H1 (cell line): Measurements from ENCODE around the gene HOXD11. TPM values are rescaled to one million over a fixed set of nuclear protein-coding genes. Genes with fewer than 3 reads are reported as not detected.

Source experiments
- CTCF ChIA-PET: fragments of 300-600 bp; sonication (Branson Sonifier 250); formaldehyde crosslinking; loops from one replicate; lab custom pipeline; 2021; ENCODE audit not compliant: partially characterized antibody; lab: Charles Lee
- POLR2A ChIA-PET: fragments of 300-600 bp; sonication (Branson Sonifier 250); formaldehyde crosslinking; loops from one replicate; lab custom pipeline; 2021; ENCODE audit warnings: inconsistent platforms; ENCODE audit not compliant: partially characterized antibody; lab: Charles Lee
- DNase-seq, 2 experiments: peaks; one replicate each; pipeline versions ENCODE4 v3.0.0 to v3.0.0-alpha.2; 2010 to 2022; ENCODE audit warnings: low spot score in 2 of 2, low read depth in 1 of 2, mixed read lengths in 1 of 2
- FAIRE-seq: peaks from 2 replicates; lab custom pipeline; 2011; peaks lifted over from hg19 to GRCh38; lab: Jason Lieb, UNC
- H2AFZ ChIP-seq: 2 replicates; pipeline ENCODE4 v1.8.1; 2012; ENCODE audit warnings: low read length, inconsistent platforms
- H2AK5ac ChIP-seq: 2 replicates; pipeline ENCODE4 v1.6.1; 2013; ENCODE audit warnings: low read depth, low read length
- H2BK120ac ChIP-seq: replicated peaks from 2 replicates; pipeline ENCODE3; 2013; ENCODE audit warnings: low read depth, low read length, inconsistent platforms
- H2BK12ac ChIP-seq: 2 replicates; pipeline ENCODE4 v1.6.1; 2013; ENCODE audit warnings: low read depth, low read length
- H2BK15ac ChIP-seq: 2 replicates; pipeline ENCODE4 v1.6.1; 2013; ENCODE audit warnings: low read length
- H2BK20ac ChIP-seq: 2 replicates; pipeline ENCODE4 v1.6.1; 2013; ENCODE audit warnings: low read length
- H2BK5ac ChIP-seq: 2 replicates; pipeline ENCODE4 v1.6.1; 2013; ENCODE audit warnings: low read depth, low read length
- H3K14ac ChIP-seq: 2 replicates; pipeline ENCODE4 v1.6.1; 2013; ENCODE audit warnings: inconsistent platforms; ENCODE audit not compliant: insufficient read length
- H3K18ac ChIP-seq: 2 replicates; pipeline ENCODE4 v1.6.1; 2013; ENCODE audit warnings: low read length; ENCODE audit errors: extremely low read depth
- H3K23ac ChIP-seq: 2 replicates; pipeline ENCODE4 v1.6.1; 2013; ENCODE audit warnings: inconsistent platforms; ENCODE audit not compliant: insufficient read length
- H3K23me2 ChIP-seq: 2 replicates; pipeline ENCODE4 v1.6.1; 2013; ENCODE audit warnings: low read depth, low read length
- H3K27ac ChIP-seq: 2 replicates; pipeline ENCODE4 v1.6.1; 2011; ENCODE audit warnings: low read depth, low read length, inconsistent platforms
- H3K27me3 ChIP-seq, 4 experiments: replicated peaks in 1 of 4; 1 replicate in 1 of 4; 2 replicates in 3 of 4; pipeline versions ENCODE4 v1.6.1 to v1.8.1; 2011 to 2013; ENCODE audit warnings: low read length in 3 of 4, mild to moderate bottlenecking in 3 of 4, inconsistent platforms in 2 of 4, mixed read lengths in 2 of 4, moderate library complexity in 1 of 4; ENCODE audit not compliant: control insufficient read depth in 3 of 4, insufficient read depth in 3 of 4; ENCODE audit errors: extremely low read depth in 1 of 4
- H3K36me3 ChIP-seq, 4 experiments: 2 replicates each; pipeline versions ENCODE4 v1.6.1 to v1.8.1; 2011 to 2013; ENCODE audit warnings: mild to moderate bottlenecking in 4 of 4, low read length in 3 of 4, moderate library complexity in 2 of 4, control low read depth in 1 of 4, inconsistent platforms in 1 of 4; ENCODE audit not compliant: insufficient read depth in 4 of 4, control insufficient read depth in 2 of 4
- H3K4ac ChIP-seq: replicated peaks from 2 replicates; pipeline ENCODE3; 2013; ENCODE audit warnings: low read length, low read depth, mixed read lengths, inconsistent platforms; ENCODE audit not compliant: insufficient read length
- H3K4me1 ChIP-seq, 4 experiments: replicated peaks in 1 of 4; 1 replicate in 1 of 4; 2 replicates in 3 of 4; pipeline versions ENCODE4 v1.6.1 to v1.8.1; 2011 to 2013; ENCODE audit warnings: low read length in 3 of 4, inconsistent platforms in 2 of 4, mixed read lengths in 1 of 4; ENCODE audit not compliant: insufficient read depth in 4 of 4, control insufficient read depth in 3 of 4
- H3K4me2 ChIP-seq, 2 experiments: 2 replicates each; pipeline versions ENCODE4 v1.6.1 to v1.8.1; 2011 to 2013; ENCODE audit warnings: low read depth in 2 of 2, low read length in 2 of 2, control low read depth in 1 of 2, inconsistent platforms in 1 of 2, mild to moderate bottlenecking in 1 of 2; ENCODE audit not compliant: insufficient read depth in 1 of 2
- H3K4me3 ChIP-seq, 4 experiments: fragments of 200-600, 300-600 bp in 1 of 4; sonication (generic), shearing (Covaris generic), sonication (Bioruptor Twin) in 1 of 4; 2 replicates each; pipeline versions ENCODE4 v1.5.1 to v1.8.1; 2011 to 2016; ENCODE audit warnings: low read length in 4 of 4, low read depth in 3 of 4, control low read depth in 2 of 4, inconsistent platforms in 2 of 4, mild to moderate bottlenecking in 2 of 4, mixed read lengths in 1 of 4, moderate library complexity in 1 of 4; ENCODE audit not compliant: insufficient read depth in 2 of 4; ENCODE audit errors: extremely low read depth in 1 of 4
- H3K56ac ChIP-seq: replicated peaks from 2 replicates; pipeline ENCODE3; 2013; ENCODE audit warnings: low read depth, mild to moderate bottlenecking, mixed read lengths, low read length, inconsistent platforms; ENCODE audit not compliant: insufficient read length
- H3K79me1 ChIP-seq: 2 replicates; pipeline ENCODE4 v1.6.1; 2013; ENCODE audit warnings: low read depth, low read length, control low read depth
- H3K79me2 ChIP-seq, 2 experiments: 2 replicates each; pipeline versions ENCODE4 v1.6.1 to v1.8.1; 2012 to 2013; ENCODE audit warnings: low read length in 2 of 2, mild to moderate bottlenecking in 2 of 2, inconsistent platforms in 1 of 2; ENCODE audit not compliant: insufficient read depth in 2 of 2, control insufficient read depth in 1 of 2
- H3K9ac ChIP-seq, 4 experiments: replicated peaks in 1 of 4; 1 replicate in 1 of 4; 2 replicates in 3 of 4; pipeline versions ENCODE4 v1.6.1 to v1.8.1; 2011 to 2013; ENCODE audit warnings: low read depth in 3 of 4, low read length in 3 of 4, control low read depth in 2 of 4, mild to moderate bottlenecking in 2 of 4, moderate library complexity in 2 of 4, inconsistent platforms in 1 of 4; ENCODE audit errors: extremely low read depth in 1 of 4
- H3K9me3 ChIP-seq, 2 experiments: 2 replicates each; pipeline versions ENCODE4 v1.6.1 to v1.8.1; 2012 to 2013; ENCODE audit warnings: mild to moderate bottlenecking in 2 of 2, moderate library complexity in 2 of 2, control low read depth in 1 of 2, inconsistent platforms in 1 of 2, low read depth in 1 of 2, low read length in 1 of 2, mixed read lengths in 1 of 2; ENCODE audit not compliant: insufficient read depth in 2 of 2
- H4K20me1 ChIP-seq, 2 experiments: replicated peaks in 1 of 2; 2 replicates each; pipeline versions ENCODE3 to v1.8.1; 2011 to 2013; ENCODE audit warnings: inconsistent platforms in 2 of 2, low read length in 2 of 2, mild to moderate bottlenecking in 1 of 2; ENCODE audit not compliant: insufficient read depth in 2 of 2, control insufficient read depth in 1 of 2
- H4K5ac ChIP-seq: 2 replicates; pipeline ENCODE4 v1.6.1; 2013; ENCODE audit warnings: low read length, low read depth, mixed read lengths, inconsistent platforms; ENCODE audit not compliant: insufficient read length
- H4K8ac ChIP-seq: 2 replicates; pipeline ENCODE4 v1.8.0; 2013; ENCODE audit warnings: mild to moderate bottlenecking, moderate library complexity, low read length, inconsistent platforms; ENCODE audit not compliant: insufficient read depth; ENCODE audit errors: extremely low read depth
- H4K91ac ChIP-seq: replicated peaks from 2 replicates; pipeline ENCODE3; 2013; ENCODE audit warnings: low read length, mixed read lengths, inconsistent platforms; ENCODE audit not compliant: insufficient read length
- BCL11A ChIP-seq, 2 experiments: IDR thresholded peaks; one replicate each; pipeline ENCODE4 v1.6.1; 2011; ENCODE audit warnings: low read depth in 2 of 2, low read length in 2 of 2, mild to moderate bottlenecking in 2 of 2
- CBX5 ChIP-seq: fragments of 300-800, 300-1000 bp; sonication (generic); IDR thresholded peaks from 2 replicates; pipeline ENCODE4 v1.7.1; 2016; ENCODE audit warnings: antibody characterized with exemption, low read length, low read depth
- CHD2 ChIP-seq: IDR thresholded peaks from 2 replicates; pipeline ENCODE4 v1.6.1; 2012; ENCODE audit warnings: low read length, improper control_type of control experiment
- FOSL1 ChIP-seq: IDR thresholded peaks from 2 replicates; pipeline ENCODE4 v1.6.1; 2011; ENCODE audit warnings: mild to moderate bottlenecking, low read depth, low read length, moderate library complexity; ENCODE audit not compliant: insufficient read depth
- GABPA ChIP-seq: IDR thresholded peaks from 2 replicates; pipeline ENCODE4 v1.6.1; 2011; ENCODE audit warnings: mild to moderate bottlenecking, low read length, moderate library complexity, borderline replicate concordance; ENCODE audit not compliant: insufficient read depth
- KDM1A ChIP-seq: fragments of 200-600, 300-600 bp; sonication (generic); IDR thresholded peaks from 2 replicates; pipeline ENCODE4 v1.7.1; 2016; ENCODE audit warnings: mild to moderate bottlenecking, low read length, borderline replicate concordance
- RAD21 ChIP-seq, 2 experiments: IDR thresholded peaks in 1 of 2; conservative IDR thresholded peaks in 1 of 2; 2 replicates each; pipeline ENCODE4 v1.6.1; 2011; ENCODE audit warnings: low read depth in 2 of 2, low read length in 2 of 2, improper control_type of control experiment in 1 of 2, inconsistent platforms in 1 of 2, mild to moderate bottlenecking in 1 of 2, moderate library complexity in 1 of 2
- RNF2 ChIP-seq: fragments of 200-900, 300-1000 bp; sonication (generic); IDR thresholded peaks from 2 replicates; pipeline ENCODE4 v1.7.1; 2016; ENCODE audit warnings: borderline replicate concordance, low read depth, mild to moderate bottlenecking, antibody characterized with exemption, low read length; ENCODE audit not compliant: poor library complexity, severe bottlenecking; ENCODE audit errors: missing control alignments
- SUZ12 ChIP-seq: fragments of 200-600 bp; sonication (generic); IDR thresholded peaks from 2 replicates; pipeline ENCODE4 v1.6.1; 2012; ENCODE audit warnings: mild to moderate bottlenecking, inconsistent platforms, low read length, moderate library complexity, mixed read lengths
- TEAD4 ChIP-seq: IDR thresholded peaks from 2 replicates; pipeline ENCODE4 v1.6.1; 2012; ENCODE audit warnings: low read depth, low read length, inconsistent platforms, mixed read lengths
- WGBS, 2 experiments: shearing (Covaris generic) in 1 of 2; methylation state at CpG; one replicate each; pipeline versions ENCODE4 v1.1.6 to v1.1.7; 2013 to 2015; ENCODE audit warnings: low lambda C conversion rate in 2 of 2, mixed read lengths in 2 of 2, inconsistent platforms in 1 of 2, low coverage in 1 of 2, missing lambda C conversion rate in 1 of 2; ENCODE audit not compliant: insufficient replicate concordance in 2 of 2, insufficient coverage in 1 of 2, insufficient read length in 1 of 2; ENCODE audit errors: extremely low coverage in 1 of 2, missing lambda C conversion rate in 1 of 2; 5-methylcytosine and 5-hydroxymethylcytosine counted together
- polyA plus RNA-seq, 7 experiments: library from polyadenylated mRNA; depleted of rRNA in 3 of 7; stranded (reverse) in 5 of 7; unstranded in 2 of 7; fragments of >200 nt in 5 of 7; fragments of 200-250 nt in 2 of 7; gene quantifications; 1 replicate in 5 of 7; 2 replicates in 1 of 7; 4 replicates in 1 of 7; pipeline versions ENCODE4 v1.2.1 to v1.2.3, GENCODE V29; 2011 to 2013; ENCODE audit warnings: missing spikeins in 2 of 7, mixed read lengths in 2 of 7
- total RNA-seq: library from RNA; stranded (reverse); fragmentation: NEBNext Ultra II Directional; extraction: Animal tissue kit (Norgen Biotek cat#: 25700); gene quantifications from 2 replicates; pipeline ENCODE4 v1.2.1, GENCODE V29; 2021

HOXD11 gene
- total and polyA plus RNA-seq, 2 of the 8 experiments (the other 6 are each of a cell fraction or from before 2014, with no cell fraction given) = not detected

DNA sequence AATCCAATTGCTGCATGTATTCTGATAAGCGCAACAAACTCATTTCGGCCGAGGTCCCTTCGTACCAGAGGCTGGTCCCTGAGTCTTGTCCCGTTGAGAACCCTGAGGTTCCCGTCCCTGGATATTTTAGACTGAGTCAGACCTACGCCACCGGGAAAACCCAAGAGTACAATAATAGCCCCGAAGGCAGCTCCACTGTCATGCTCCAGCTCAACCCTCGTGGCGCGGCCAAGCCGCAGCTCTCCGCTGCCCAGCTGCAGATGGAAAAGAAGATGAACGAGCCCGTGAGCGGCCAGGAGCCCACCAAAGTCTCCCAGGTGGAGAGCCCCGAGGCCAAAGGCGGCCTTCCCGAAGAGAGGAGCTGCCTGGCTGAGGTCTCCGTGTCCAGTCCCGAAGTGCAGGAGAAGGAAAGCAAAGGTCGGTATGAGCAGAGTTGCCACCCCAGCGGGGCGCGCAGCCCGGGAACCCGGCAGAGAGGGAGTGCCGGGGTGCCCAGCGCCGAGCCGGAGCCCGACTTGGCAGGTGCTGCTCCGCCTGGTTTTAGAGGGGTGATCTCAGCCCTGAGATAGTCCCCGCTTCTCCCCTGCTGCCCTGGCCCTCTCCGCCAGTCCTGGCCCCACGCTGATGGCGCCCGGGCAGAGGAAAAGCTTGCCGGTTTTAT, 10.2 kb downstream of the HOXD11 start:
- Histone ChIP-seq H2AK5ac (no peak overlapping the region), H4K8ac (no peak overlapping the region), H3K79me2 (no peaks in the 10 kb centered on the region), H3K4me3 (no peak overlapping the region), H2BK12ac (no peak overlapping the region), H3K4me2 (no peak overlapping the region; a peak in 1 of 4 replicates), H3K14ac (no peak overlapping the region), H3K36me3 (peaks cover 0 to 19% (median 0%) of the 10 kb centered on the region in 4 experiments; a peak in 1 of 8 replicates), H3K9ac (no peak overlapping the region), H3K4me1 (peaks cover 0 to 11% (median 2%) of the 10 kb centered on the region in 4 experiments; a peak in 4 of 7 replicates), H3K27me3 (peaks cover 92 to 100% (median 100%) of the 10 kb centered on the region in 4 experiments), H2AFZ (no peak overlapping the region), H3K4ac (no peak overlapping the region), H2BK5ac (no peak overlapping the region), H3K27ac (no peak overlapping the region), H2BK120ac (no peak overlapping the region), H3K9me3 (peaks cover 0 to 16% of the 10 kb centered on the region in 2 experiments; a peak in 2 of 4 replicates), H2BK15ac (no peak overlapping the region), H3K23me2 (no peaks in the 10 kb centered on the region; the same call in 1 of the 2 replicates), H3K79me1 (no peaks in the 10 kb centered on the region), H2BK20ac (no peak overlapping the region), H4K91ac (no peak overlapping the region), H4K20me1 (peaks cover 21 to 35% of the 10 kb centered on the region in 2 experiments), H3K23ac (no peak overlapping the region), H3K18ac (no peak overlapping the region), H4K5ac (no peak overlapping the region), H3K56ac (no peak overlapping the region)
- 68% methylated on average over 40 of the region's 40 CpGs; no CpG with 5 or more reads in 1 of the 2 experiments for WGBS, 2 experiments
- ChIA-PET CTCF (interaction anchor here (1.1 to 5.1 kb wide), 9 partner anchors 10 to 520 kb away, joined by 3 to 19 read pairs (median 5); no protein-coding TSS in a partner anchor), POLR2A (no interaction called here)
- no peak for DNase-seq
- no peak for FAIRE-seq
- TF ChIP-seq CBX5 (no peak), TEAD4 (no peak), RAD21 (IDR thresholded peaks at IDR 0.05 in 1 of 2, conservative IDR thresholded peaks at IDR 0.05 in 1 of 2; ENCODE audit: low read depth in 2 of 2, low read length in 2 of 2) (no peak), CHD2 (no peak), GABPA (no peak), BCL11A (IDR thresholded peaks at IDR 0.05; ENCODE audit: low read depth in 2 of 2, low read length in 2 of 2) (no peak), KDM1A (no peak), RNF2 (no peak), SUZ12 (no peak; the same call in 1 of the 2 replicates), FOSL1 (no peak)
